Epidermal melanocyte (primary cell): ENCODE results near the gene GUCY1A2.

Experiments used
- DNase-seq: peaks from one replicate; pipeline ENCODE4 v3.0.0; 2011; ENCODE audit warnings: low spot score; ENCODE audit not compliant: insufficient read length

Gene GUCY1A2

GRCh38 chr11:106656646-106657045, 361.6 kb downstream of the GUCY1A2 start:
- DNase-seq: no peak

DNA sequence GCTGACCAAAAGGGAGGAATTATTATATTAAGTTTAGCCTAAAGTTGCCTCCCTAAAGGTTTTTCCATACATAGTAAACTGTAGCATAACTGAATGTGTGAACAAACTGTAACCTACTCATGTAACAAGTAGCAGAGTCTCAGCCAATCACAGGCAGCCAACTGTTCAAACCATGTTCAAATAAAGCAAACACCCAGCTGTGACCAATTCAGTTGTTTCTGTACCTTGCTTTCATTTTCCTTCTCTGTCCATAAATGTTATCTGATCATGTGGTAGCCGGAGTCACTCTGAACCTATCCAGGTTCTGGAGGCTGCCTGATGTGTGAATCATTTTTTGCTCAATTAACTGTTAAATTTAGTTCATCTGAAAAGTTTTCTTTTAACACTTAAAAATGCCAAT, 373.5 kb downstream of the GUCY1A2 start:
- no peak for DNase-seq

DNA sequence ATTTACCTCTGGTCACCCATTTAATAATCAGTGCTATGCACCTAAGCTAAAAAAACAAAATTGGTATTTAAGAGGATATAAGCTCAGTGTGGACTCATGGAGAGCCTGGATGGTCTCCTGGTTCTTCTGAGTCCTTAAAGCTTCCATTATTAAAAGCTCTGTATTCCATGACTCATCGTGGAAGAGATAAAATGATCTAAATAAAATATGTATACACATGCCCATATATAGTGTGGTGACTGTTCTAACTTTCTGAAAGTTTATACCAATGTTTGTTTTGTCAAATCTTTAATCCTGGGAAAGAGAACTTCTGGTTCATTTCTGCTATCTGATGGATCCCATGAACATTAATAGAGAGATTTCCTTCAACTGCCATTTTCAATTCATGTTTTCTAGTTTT, 375.9 kb downstream of the GUCY1A2 start:
- DNase-seq: no peak

- DNase-seq: no peak
These were observed 386.0 kb downstream of the GUCY1A2 start for GRCh38 chr11:106632283-106632682.

DNA sequence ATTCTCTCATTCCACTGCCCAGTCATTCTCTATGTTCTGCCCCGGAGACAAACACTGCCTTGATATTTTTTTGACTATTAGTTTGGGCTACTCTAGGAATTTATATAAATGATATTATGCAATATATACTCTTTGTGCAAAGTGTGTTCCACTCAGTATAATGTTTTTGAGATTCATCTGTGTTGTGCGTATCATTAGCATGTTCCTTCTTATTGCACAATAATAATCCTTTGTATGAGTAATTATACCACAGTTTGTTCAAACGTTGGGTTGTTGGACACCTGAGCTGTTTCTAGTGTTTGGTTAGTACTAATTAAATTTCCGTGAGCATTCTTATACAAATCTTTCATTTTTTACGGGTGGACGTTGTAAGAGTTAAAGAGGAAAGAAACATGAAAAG, 390.6 kb downstream of the GUCY1A2 start:
- no peak for DNase-seq

DNA sequence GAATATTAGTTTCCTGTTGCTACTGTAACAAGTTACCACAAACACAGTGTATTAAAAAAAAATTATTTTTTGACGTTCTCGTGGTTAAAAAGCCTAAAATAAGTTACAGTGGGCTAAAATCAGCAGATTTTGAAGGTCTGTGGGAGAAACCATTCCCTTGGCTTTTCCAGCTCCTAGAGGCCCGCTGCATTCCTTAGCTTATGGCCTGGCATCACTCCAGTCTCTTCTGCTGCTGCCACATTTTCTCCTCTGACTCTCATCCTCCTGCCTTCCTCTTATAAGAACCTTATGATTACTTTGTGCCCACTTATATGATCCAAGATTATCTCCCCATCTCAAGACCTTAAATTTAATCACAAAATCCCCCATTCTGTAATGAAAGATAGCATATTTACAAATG, 392.7 kb downstream of the GUCY1A2 start:
- no peak for DNase-seq

- DNase-seq: no peak
These were observed 393.9 kb downstream of the GUCY1A2 start for GRCh38 chr11:106624377-106624776.
